Fibroblast of skin of scalp (primary cell): Measurements from ENCODE around the gene NAA35.

ENCODE experiments used
- DNase-seq: peaks from one replicate; pipeline ENCODE4 v3.0.0-alpha.2; 2013

NAA35 gene

DNA sequence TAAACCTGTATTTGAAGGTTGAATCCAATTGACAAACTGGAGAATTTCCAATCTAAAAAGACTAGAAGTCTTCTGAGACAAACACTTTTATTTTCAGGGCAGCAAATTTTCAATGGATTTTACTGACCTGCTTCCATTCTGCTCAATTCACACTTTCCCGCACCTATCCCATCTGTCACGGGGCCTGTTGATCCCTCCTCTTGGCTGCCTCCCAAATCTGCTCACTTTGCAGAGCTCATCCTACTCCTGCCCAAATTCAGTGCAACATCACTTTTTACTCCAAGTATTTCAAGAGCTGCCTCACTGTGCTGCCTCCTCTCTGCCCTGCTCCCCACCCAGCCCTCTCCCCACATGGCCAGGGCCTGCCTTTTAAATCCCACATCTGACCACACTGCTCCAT is 123.3 kb downstream of the NAA35 start:
- DNase-seq: no peak

DNA sequence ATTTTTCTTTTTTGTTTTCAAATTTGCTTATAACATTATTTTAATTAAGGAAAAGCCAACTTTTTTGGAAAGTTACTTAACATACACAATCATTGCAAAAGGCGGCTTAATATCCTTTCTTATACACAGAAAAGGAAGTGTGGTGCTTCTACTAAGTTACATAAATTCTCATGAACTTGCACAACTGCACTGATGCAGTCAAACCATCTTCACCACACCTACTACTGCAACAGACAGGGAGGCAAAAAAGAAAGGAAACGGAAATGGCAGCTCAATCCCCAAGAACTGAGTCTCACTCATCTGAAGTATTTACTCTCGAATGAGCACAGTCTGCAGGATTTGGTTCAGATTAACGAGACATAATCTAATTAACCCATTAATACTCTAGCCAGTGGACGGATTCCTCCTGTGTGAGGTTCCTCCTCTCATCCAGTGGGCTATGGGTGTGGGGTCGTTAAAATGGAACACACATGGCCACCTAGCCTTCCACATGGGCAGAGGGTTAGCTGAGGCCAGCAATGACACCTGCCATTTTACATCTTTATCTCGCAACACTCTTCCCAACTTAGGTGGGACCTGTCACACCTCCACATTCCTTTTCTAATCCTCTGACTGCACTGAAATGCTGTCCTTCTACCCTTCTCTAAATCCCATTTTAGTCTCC is 128.4 kb downstream of the NAA35 start:
- DNase-seq: no peak
